ENCODE measurements around the gene HIVEP1. TPM values are rescaled to one million over a fixed set of nuclear protein-coding genes. Genes with fewer than 3 reads are reported as not detected.

HIVEP1 gene
- total RNA-seq, 1 donor from 2014 or later, result 69.4 TPM

DNA sequence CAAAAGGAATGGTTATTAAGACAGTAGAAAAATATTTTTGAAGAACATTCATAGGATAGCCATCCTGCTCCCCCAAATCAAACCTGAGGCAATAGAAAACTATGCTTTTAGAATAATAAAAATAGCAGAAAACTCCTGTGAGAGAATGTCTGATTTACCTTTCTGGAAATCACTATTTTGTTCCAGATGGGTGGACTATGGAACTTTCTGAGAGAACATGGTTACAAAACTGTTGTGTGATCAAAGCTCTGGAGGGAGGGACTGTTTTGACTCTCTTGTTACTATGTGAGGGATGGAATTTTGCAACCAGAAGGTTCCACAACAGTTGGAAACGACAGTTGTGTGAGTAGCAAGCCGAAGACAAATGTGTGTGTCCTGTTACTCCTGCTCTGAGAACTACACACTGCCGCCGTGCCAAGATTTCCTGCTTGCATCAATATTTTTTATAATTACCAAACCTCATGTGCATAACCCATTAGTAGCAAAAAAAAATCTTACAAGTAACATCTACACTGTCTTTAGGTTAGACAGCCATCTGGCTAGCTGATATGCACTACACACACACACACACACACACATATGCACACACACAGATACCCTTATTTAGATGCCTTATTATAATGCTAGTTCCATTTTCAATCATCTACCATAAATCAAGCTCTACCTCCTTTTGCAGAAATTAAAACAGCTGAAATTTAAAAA is 11.0 kb upstream of the HIVEP1 start:
- TF ChIP-seq, protein P1, sequence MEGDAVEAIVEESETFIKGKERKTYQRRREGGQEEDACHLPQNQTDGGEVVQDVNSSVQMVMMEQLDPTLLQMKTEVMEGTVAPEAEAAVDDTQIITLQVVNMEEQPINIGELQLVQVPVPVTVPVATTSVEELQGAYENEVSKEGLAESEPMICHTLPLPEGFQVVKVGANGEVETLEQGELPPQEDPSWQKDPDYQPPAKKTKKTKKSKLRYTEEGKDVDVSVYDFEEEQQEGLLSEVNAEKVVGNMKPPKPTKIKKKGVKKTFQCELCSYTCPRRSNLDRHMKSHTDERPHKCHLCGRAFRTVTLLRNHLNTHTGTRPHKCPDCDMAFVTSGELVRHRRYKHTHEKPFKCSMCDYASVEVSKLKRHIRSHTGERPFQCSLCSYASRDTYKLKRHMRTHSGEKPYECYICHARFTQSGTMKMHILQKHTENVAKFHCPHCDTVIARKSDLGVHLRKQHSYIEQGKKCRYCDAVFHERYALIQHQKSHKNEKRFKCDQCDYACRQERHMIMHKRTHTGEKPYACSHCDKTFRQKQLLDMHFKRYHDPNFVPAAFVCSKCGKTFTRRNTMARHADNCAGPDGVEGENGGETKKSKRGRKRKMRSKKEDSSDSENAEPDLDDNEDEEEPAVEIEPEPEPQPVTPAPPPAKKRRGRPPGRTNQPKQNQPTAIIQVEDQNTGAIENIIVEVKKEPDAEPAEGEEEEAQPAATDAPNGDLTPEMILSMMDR (IDR thresholded peaks at IDR 0.05; ENCODE audit: unreplicated experiment), result no peak
- no peak for DNase-seq (ENCODE audit: low spot score in 2 of 2, unreplicated experiment in 2 of 2)
- peak overlapping the region; percentile 26 for H3K27ac Mint-ChIP-seq
- H3K36me3 Mint-ChIP-seq, result no peaks in the 10 kb centered on the region
- peaks cover 16% of the 10 kb centered on the region for H3K4me1 Mint-ChIP-seq
- no peaks in the 10 kb centered on the region for H3K27me3 Mint-ChIP-seq (ENCODE audit: low read depth)
- no peak overlapping the region for H3K4me3 Mint-ChIP-seq
- no peaks in the 10 kb centered on the region for H3K9me3 Mint-ChIP-seq

DNA sequence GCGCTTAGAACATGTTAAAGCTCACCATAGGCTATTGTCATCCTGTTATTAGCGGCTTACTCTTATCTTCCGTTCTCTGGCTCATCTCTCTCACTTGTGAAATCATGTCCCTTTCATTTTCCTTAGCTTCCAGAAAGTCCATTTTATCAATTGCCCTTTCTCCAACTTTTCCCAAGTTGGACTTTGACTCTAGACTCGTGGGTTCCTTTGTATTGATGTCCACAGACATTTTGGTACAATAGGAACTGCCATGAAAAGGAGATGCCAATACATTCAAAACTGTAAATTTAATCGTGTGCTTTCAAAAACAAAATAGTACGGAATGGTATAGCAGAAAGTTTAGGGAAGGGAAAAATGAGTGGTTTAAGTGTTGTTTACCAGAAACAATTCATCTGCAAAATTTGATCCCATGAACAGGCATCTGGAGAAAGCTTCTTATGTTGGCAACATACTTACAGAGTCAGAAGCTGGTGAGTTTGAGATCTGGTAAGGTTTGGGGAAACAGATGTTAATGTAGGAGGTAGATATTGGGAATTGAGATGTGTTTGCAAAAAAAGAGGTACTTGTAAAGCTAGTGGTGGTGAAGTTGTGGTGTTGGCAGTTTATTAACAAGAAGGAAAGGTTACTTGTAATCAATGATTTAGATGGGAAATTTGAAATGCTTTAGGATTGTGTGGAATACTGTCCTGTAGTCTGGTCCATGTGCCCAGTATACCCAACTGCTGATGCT is 10.2 kb upstream of the HIVEP1 start:
- Mint-ChIP-seq H3K27me3 (ENCODE audit: low read depth) (no peaks in the 10 kb centered on the region), H3K27ac (peak overlapping the region; percentile 26), H3K4me1 (peaks cover 19% of the 10 kb centered on the region), H3K36me3 (no peaks in the 10 kb centered on the region), H3K4me3 (no peak overlapping the region), H3K9me3 (no peaks in the 10 kb centered on the region)
- DNase-seq (ENCODE audit: low spot score in 2 of 2, unreplicated experiment in 2 of 2), result no peak
- TF ChIP-seq, protein P1 (IDR thresholded peaks at IDR 0.05; ENCODE audit: unreplicated experiment), result no peak

DNA sequence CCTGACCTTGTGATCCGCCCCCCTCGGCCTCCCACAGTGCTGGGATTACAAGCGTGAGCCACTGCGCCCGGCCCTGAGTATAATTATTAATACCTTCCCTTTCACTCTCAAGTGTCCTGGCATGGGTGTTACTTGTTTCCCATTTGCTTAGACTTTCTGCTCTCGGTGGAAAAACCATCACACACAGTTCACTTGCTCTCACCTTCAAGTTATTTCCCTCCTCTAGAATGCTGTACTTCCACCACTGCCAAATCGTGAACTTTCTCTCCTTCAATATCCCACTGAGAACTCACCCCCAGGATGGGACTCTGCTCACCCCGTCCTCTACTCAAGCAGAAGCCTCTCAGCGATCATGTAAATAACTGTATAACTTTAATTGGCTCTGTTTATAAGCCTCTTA is 4.6 kb upstream of the HIVEP1 start:
- no peaks in the 10 kb centered on the region for H3K36me3 Mint-ChIP-seq
- peak overlapping the region; percentile 93 for H3K4me3 Mint-ChIP-seq
- peak overlapping the region; percentile 100 for H3K27ac Mint-ChIP-seq
- H3K9me3 Mint-ChIP-seq, result no peaks in the 10 kb centered on the region
- H3K27me3 Mint-ChIP-seq (ENCODE audit: low read depth), result no peaks in the 10 kb centered on the region
- DNase-seq (ENCODE audit: low spot score in 2 of 2, unreplicated experiment in 2 of 2), result no peak
- TF ChIP-seq, protein P1 (IDR thresholded peaks at IDR 0.05; ENCODE audit: unreplicated experiment), result no peak
- H3K4me1 Mint-ChIP-seq, result peaks cover 29% of the 10 kb centered on the region

DNA sequence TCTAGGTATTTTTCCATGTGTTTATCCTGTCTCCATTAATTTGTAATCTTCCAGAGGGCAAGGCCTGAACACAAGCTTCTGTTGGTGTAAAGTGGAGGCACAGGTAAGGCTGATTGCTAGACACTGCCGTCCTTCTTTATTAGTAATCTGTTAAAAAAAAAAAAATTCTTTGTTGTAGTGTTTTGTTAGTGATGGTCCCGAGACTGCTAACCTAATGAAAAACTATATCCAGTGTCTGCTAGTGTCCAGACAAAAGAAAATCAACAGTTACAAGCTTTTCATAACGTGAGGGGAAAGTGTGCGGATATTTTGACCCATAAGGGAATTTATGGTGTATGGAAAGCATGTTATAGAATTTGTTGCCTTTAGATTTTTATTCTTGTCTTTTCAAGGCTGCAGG is 4.2 kb upstream of the HIVEP1 start:
- H3K27me3 Mint-ChIP-seq (ENCODE audit: low read depth), result no peaks in the 10 kb centered on the region
- TF ChIP-seq, protein P1 (IDR thresholded peaks at IDR 0.05; ENCODE audit: unreplicated experiment), result no peak
- H3K4me1 Mint-ChIP-seq, result peaks cover 29% of the 10 kb centered on the region
- no peak for DNase-seq (ENCODE audit: low spot score in 2 of 2, unreplicated experiment in 2 of 2)
- H3K36me3 Mint-ChIP-seq, result no peaks in the 10 kb centered on the region
- no peaks in the 10 kb centered on the region for H3K9me3 Mint-ChIP-seq
- peak overlapping the region; percentile 93 for H3K4me3 Mint-ChIP-seq
- peak overlapping the region; percentile 100 for H3K27ac Mint-ChIP-seq

DNA sequence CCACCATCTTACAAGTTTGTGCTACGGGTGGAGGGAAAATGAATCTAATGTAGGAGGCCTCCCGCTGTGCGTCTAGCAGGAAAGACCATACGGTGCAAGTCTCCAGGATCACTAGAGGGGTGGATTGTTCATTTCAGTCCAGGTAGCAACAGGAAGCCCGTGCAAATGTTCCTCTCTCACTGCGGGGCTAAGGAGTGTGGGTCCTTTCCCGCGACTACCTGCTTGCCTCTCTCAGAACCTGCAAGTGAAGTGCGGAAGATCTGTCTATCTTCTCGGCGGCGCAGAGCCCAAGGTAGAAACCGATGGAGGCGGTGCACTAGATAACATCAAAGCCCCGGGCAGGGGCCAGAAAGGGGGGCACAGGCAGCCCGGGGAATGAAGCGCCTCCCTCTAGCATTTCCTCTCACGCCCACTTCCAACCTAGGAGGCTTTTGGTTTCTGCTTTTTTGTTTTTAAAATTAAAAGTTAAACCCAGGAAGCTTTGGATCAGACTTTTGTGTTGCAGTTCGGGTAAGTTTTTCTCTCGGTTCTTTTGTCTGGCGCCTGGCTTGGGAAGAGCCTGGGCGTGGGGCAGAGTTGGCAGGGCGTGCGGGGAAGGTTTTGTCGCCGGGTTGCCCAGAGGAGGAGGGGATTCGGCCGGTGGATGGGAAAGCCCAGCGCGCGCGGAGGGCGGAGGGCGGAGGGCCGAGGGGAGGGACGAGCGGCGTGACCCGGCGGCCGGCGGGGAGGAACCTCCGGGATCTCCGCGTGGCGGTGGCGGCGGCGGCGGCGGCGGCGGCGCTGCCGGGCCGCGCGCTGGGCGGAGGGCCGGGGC is 3.5 kb upstream of the HIVEP1 start:
- H3K27ac Mint-ChIP-seq, result peak overlapping the region; percentile 100
- no peaks in the 10 kb centered on the region for H3K36me3 Mint-ChIP-seq
- peak overlapping the region; percentile 93 for H3K4me3 Mint-ChIP-seq
- peaks cover 31% of the 10 kb centered on the region for H3K4me1 Mint-ChIP-seq
- H3K27me3 Mint-ChIP-seq (ENCODE audit: low read depth), result no peaks in the 10 kb centered on the region
- TF ChIP-seq, protein P1 (IDR thresholded peaks at IDR 0.05; ENCODE audit: unreplicated experiment), result no peak
- DNase-seq (ENCODE audit: low spot score in 2 of 2, unreplicated experiment in 2 of 2), result peak; percentile 70 to 89
- H3K9me3 Mint-ChIP-seq, result no peaks in the 10 kb centered on the region

Measured in mesothelial cell of epicardium (in vitro differentiated cells).